ENCODE data around the gene CHMP6.

DNA sequence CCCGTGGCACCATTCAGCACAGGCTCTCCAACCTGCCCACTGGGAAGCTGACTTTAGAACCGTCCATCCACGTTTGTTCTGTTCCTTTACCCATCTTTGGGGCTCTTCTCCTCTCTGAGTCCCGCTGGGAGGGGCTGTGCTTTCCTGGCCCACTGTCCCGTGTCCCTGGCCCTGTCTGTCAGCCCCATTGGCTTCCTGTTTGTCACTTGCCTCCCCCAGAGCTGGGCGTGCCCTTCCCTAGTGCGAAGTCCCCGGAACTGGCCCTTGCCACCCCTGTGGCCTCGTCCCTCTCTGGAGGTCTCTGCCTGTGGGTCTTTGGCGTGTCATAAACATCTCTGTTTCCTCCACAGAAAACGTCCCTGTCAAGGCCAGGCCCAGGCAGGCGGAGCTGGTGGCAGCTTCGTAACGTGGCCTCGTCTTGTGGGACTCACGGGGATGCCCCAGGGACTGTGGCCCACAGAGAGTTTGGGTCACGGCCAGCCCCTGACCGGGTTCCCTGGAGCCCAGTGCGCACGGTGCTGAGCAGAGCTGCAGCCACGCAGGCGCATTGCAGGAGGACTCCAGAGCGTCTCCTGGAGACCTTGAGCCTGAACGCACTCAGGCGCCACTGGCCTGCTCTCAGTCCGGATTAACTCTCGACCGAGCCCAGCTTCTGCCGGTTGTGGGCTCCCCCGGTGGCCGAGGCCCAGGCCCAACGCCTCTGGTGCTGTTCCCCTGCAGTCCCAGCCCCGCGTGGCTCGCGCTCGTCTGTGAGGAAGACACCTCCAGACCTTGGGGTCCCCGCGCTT is 7.3 kb downstream of the CHMP6 start:
- TF ChIP-seq, protein P1, sequence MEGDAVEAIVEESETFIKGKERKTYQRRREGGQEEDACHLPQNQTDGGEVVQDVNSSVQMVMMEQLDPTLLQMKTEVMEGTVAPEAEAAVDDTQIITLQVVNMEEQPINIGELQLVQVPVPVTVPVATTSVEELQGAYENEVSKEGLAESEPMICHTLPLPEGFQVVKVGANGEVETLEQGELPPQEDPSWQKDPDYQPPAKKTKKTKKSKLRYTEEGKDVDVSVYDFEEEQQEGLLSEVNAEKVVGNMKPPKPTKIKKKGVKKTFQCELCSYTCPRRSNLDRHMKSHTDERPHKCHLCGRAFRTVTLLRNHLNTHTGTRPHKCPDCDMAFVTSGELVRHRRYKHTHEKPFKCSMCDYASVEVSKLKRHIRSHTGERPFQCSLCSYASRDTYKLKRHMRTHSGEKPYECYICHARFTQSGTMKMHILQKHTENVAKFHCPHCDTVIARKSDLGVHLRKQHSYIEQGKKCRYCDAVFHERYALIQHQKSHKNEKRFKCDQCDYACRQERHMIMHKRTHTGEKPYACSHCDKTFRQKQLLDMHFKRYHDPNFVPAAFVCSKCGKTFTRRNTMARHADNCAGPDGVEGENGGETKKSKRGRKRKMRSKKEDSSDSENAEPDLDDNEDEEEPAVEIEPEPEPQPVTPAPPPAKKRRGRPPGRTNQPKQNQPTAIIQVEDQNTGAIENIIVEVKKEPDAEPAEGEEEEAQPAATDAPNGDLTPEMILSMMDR (IDR thresholded peaks at IDR 0.05), result no peak
- no peak for TF ChIP-seq POLR2A (IDR thresholded peaks at IDR 0.05)

All from lower leg skin (tissue), 3 donors.